GM10266 (cell line): Measurements from ENCODE around the gene PXK.

ENCODE experiments used
- DNase-seq: peaks from one replicate; pipeline ENCODE4 v3.0.0; 2012; ENCODE audit errors: extremely low spot score
- TF ChIP-seq, protein P1 (sequence below): IDR thresholded peaks from 2 replicates; pipeline ENCODE4 v1.5.1; 2012; ENCODE audit warnings: mild to moderate bottlenecking, low read depth; ENCODE audit not compliant: control insufficient read depth, insufficient read depth; ENCODE audit errors: missing control alignments

PXK gene

GRCh38 chr3:58459160-58459559, 126.5 kb downstream of the PXK start:
- DNase-seq = no peak
- TF ChIP-seq, protein P1, sequence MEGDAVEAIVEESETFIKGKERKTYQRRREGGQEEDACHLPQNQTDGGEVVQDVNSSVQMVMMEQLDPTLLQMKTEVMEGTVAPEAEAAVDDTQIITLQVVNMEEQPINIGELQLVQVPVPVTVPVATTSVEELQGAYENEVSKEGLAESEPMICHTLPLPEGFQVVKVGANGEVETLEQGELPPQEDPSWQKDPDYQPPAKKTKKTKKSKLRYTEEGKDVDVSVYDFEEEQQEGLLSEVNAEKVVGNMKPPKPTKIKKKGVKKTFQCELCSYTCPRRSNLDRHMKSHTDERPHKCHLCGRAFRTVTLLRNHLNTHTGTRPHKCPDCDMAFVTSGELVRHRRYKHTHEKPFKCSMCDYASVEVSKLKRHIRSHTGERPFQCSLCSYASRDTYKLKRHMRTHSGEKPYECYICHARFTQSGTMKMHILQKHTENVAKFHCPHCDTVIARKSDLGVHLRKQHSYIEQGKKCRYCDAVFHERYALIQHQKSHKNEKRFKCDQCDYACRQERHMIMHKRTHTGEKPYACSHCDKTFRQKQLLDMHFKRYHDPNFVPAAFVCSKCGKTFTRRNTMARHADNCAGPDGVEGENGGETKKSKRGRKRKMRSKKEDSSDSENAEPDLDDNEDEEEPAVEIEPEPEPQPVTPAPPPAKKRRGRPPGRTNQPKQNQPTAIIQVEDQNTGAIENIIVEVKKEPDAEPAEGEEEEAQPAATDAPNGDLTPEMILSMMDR = no peak

GRCh38 chr3:58462829-58463180, 130.1 kb downstream of the PXK start:
- TF ChIP-seq, protein P1 = no peak
- DNase-seq = no peak

GRCh38 chr3:58463181-58463941, 130.7 kb downstream of the PXK start:
- DNase-seq = peak; percentile 80
- TF ChIP-seq, protein P1 = peak; percentile 80

DNA sequence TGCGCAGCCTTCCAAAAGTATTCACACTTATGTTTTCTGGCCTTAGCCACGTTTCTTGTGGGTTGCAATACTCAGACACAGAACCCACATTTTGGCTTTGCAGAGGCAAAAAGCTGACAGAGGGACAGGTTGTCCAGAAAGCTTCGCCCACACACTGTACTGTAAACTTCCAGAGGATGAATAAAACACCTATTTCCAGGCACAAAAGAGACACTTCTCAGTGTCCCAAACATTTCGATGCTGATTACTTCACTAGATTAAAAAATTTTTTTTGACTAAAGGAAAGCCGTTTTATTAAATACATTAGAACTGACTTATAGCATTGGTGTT, 131.2 kb downstream of the PXK start:
- TF ChIP-seq, protein P1 = no peak
- no peak for DNase-seq

- no peak for DNase-seq
- TF ChIP-seq, protein P1 = no peak
These were observed 132.2 kb downstream of the PXK start for GRCh38 chr3:58464866-58465265.

DNA sequence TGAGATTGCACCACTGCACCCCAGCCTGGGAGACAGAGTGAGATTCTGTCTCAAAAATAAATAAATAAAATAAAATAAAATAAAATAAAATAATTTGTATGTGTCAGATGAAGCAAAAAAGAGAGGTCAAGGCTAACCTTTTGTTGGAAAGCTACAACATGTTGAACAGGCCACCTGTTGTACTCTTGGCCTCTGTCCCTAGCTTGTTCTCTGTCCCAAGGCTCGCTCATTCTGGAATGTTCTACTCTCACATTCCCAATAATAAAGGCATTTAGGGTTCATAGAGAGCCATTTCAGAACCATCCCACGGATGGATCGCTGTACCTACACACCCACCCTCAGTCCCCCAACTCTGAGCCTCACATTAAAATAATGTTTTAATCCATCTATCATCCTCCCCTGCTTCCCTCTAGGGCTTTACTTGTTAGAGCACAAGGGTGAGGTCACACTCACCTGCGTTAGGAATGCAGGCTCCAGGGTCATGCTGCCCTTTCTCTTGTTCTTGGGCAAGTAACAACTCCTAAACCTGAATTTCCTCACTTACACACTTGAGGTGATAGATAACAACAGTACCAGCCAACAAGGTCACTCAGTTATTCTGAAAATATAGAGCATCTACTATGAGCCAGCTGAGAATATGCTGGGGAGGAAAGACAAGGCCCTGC, 134.3 kb downstream of the PXK start:
- TF ChIP-seq, protein P1 = no peak
- no peak for DNase-seq

DNA sequence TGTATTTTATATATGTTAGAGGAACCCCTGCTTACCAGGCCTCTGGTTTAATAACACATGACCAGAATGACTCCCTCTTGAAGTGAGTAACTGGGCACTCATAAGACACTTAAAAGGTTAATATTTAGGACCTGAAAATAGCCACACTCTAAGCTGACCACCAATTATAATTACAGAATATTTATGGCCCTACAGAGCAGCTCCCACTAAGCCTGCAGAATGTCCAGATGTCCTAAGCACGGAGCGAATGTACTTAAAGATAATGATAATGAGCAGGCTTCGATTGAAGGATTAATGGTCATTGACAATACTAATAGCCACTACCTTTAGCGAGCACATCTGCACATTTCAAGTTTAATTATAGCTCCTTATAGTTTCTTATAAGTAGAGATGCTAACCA, 136.4 kb downstream of the PXK start:
- DNase-seq = no peak
- TF ChIP-seq, protein P1 = no peak
